H1 (cell line): ENCODE results near the gene SURF4.
"Not testable (repeated sequence)": the region's sequence is repeated elsewhere in the genome, so short reads cannot be mapped to it uniquely, and the experiment has no call there.

Experiments used
- CREB1 ChIP-seq: IDR thresholded peaks from 2 replicates; pipeline ENCODE4 v1.6.1; 2012; ENCODE audit warnings: inconsistent platforms
- CTBP2 ChIP-seq: IDR thresholded peaks from 2 replicates; pipeline ENCODE4 v1.7.0; 2011; ENCODE audit warnings: borderline replicate concordance, mild to moderate bottlenecking, moderate library complexity, mixed read lengths, low read length; ENCODE audit not compliant: insufficient read depth, insufficient read length
- CTCF ChIP-seq, 3 experiments: IDR thresholded peaks; 1 replicate in 2 of 3; 2 replicates in 1 of 3; pipeline versions ENCODE4 v1.5.1 to v1.6.1; 2011; ENCODE audit warnings: low read length in 3 of 3, mild to moderate bottlenecking in 3 of 3, inconsistent platforms in 2 of 3, low read depth in 1 of 3, moderate library complexity in 1 of 3; ENCODE audit not compliant: insufficient read depth in 1 of 3; ENCODE audit errors: control extremely low read depth in 1 of 3
- EZH2 ChIP-seq: fragments of 200-600 bp; sonication (generic); IDR thresholded peaks from 2 replicates; pipeline ENCODE4 v1.7.1; 2012; ENCODE audit warnings: low read depth, mild to moderate bottlenecking, moderate library complexity, low read length, inconsistent platforms; ENCODE audit not compliant: severe bottlenecking
- JUND ChIP-seq: IDR thresholded peaks from 2 replicates; pipeline ENCODE4 v1.6.1; 2011; ENCODE audit warnings: mild to moderate bottlenecking, improper control_type of control experiment, low read length
- KDM5A ChIP-seq: fragments of 200-600 bp; IDR thresholded peaks from 2 replicates; pipeline ENCODE4 v1.7.1; 2012; ENCODE audit warnings: mild to moderate bottlenecking, low read length, inconsistent platforms, mixed read lengths
- POLR2AphosphoS5 ChIP-seq: IDR thresholded peaks from 2 replicates; pipeline ENCODE4 v1.6.1; 2011; ENCODE audit warnings: low read depth, low read length
- RFX5 ChIP-seq: IDR thresholded peaks from 2 replicates; pipeline ENCODE4 v1.6.1; 2011; ENCODE audit warnings: low read depth, low read length, improper control_type of control experiment, borderline replicate concordance
- YY1 ChIP-seq: IDR thresholded peaks from 2 replicates; pipeline ENCODE4 v1.6.1; 2011; ENCODE audit warnings: low read depth, mild to moderate bottlenecking, low read length
- ZNF274 ChIP-seq: IDR thresholded peaks from 2 replicates; pipeline ENCODE4 v1.7.0; 2012; ENCODE audit warnings: low read length, borderline replicate concordance; ENCODE audit errors: extremely low read depth

- TF ChIP-seq CTCF (IDR thresholded peaks at IDR 0.05; ENCODE audit: control extremely low read depth in 1 of 3, insufficient read depth in 1 of 3, low read depth in 1 of 3, low read length in 3 of 3): peak; percentile 36 to 62 (median 60)
- TF ChIP-seq POLR2AphosphoS5, KDM5A, YY1, CTBP2, ZNF274, EZH2, RFX5, JUND: not testable (repeated sequence)
- peak; percentile 10; the same call in 1 of the 2 replicates for TF ChIP-seq CREB1
These were observed 46.3 kb downstream of the SURF4 start for GRCh38 chr9:133329306-133330156.
